Measurements from ENCODE around the gene ZFAND3.

The ZFAND3 gene

GRCh38 chr6:37798436-37799262, 20.9 kb upstream of the ZFAND3 start:
- DNase-seq (ENCODE audit: low read depth in 2 of 2): no peak

GRCh38 chr6:37799263-37799644, 20.3 kb upstream of the ZFAND3 start:
- DNase-seq (ENCODE audit: low read depth in 2 of 2): no peak

- DNase-seq (ENCODE audit: low read depth in 2 of 2): no peak
Observed at GRCh38 chr6:37800703-37801604, 18.6 kb upstream of the ZFAND3 start.

- no peak for DNase-seq (ENCODE audit: low read depth in 2 of 2)
Observed at GRCh38 chr6:37801605-37801940, 18.0 kb upstream of the ZFAND3 start.

GRCh38 chr6:37802810-37803209, 16.7 kb upstream of the ZFAND3 start:
- no peak for DNase-seq (ENCODE audit: low read depth in 2 of 2)

GRCh38 chr6:37804586-37804985, 14.9 kb upstream of the ZFAND3 start:
- DNase-seq (ENCODE audit: low read depth in 2 of 2): no peak

GRCh38 chr6:37806213-37806612, 13.3 kb upstream of the ZFAND3 start:
- DNase-seq (ENCODE audit: low read depth in 2 of 2): no peak

GRCh38 chr6:37807656-37808055, 11.9 kb upstream of the ZFAND3 start:
- no peak for DNase-seq (ENCODE audit: low read depth in 2 of 2)

GRCh38 chr6:37809197-37809543, 10.4 kb upstream of the ZFAND3 start:
- no peak for DNase-seq (ENCODE audit: low read depth in 2 of 2)

GRCh38 chr6:37812841-37813240, 6.7 kb upstream of the ZFAND3 start:
- no peak for DNase-seq (ENCODE audit: low read depth in 2 of 2)

- no peak for DNase-seq (ENCODE audit: low read depth in 2 of 2)
Observed at GRCh38 chr6:37814374-37814773, 5.2 kb upstream of the ZFAND3 start.

GRCh38 chr6:37816599-37817375, 2.7 kb upstream of the ZFAND3 start:
- no peak for DNase-seq (ENCODE audit: low read depth in 2 of 2)

GRCh38 chr6:37818536-37819176, 871 bp upstream of the ZFAND3 start:
- peak; percentile 86 to 93 for DNase-seq (ENCODE audit: low read depth in 2 of 2)

GRCh38 chr6:37819802-37820717, 533 bp downstream of the ZFAND3 start:
- DNase-seq (ENCODE audit: low read depth in 2 of 2): peak in 1 of 2 donors; percentile 37

- DNase-seq (ENCODE audit: low read depth in 2 of 2): no peak
Observed at GRCh38 chr6:37820718-37821079, 1.2 kb downstream of the ZFAND3 start.

- DNase-seq (ENCODE audit: low read depth in 2 of 2): no peak
Observed at GRCh38 chr6:37821446-37821845, 1.9 kb downstream of the ZFAND3 start.

- peak in 1 of 2 donors; percentile 14 for DNase-seq (ENCODE audit: low read depth in 2 of 2)
Observed at GRCh38 chr6:37822851-37823682, 3.5 kb downstream of the ZFAND3 start.

GRCh38 chr6:37824170-37824569, 4.6 kb downstream of the ZFAND3 start:
- DNase-seq (ENCODE audit: low read depth in 2 of 2): no peak

- no peak for DNase-seq (ENCODE audit: low read depth in 2 of 2)
Observed at GRCh38 chr6:37826188-37826587, 6.7 kb downstream of the ZFAND3 start.

- DNase-seq (ENCODE audit: low read depth in 2 of 2): no peak
Observed at GRCh38 chr6:37826993-37827392, 7.5 kb downstream of the ZFAND3 start.

Measured in stimulated activated CD4-positive, alpha-beta T cell treated with anti-CD3 and anti-CD28 coated beads, Interleukin-1b, Interleukin-23, amount 100 ng/mL, for 4 hours (primary cell).